ENCODE results near the gene CIZ1.

DNA sequence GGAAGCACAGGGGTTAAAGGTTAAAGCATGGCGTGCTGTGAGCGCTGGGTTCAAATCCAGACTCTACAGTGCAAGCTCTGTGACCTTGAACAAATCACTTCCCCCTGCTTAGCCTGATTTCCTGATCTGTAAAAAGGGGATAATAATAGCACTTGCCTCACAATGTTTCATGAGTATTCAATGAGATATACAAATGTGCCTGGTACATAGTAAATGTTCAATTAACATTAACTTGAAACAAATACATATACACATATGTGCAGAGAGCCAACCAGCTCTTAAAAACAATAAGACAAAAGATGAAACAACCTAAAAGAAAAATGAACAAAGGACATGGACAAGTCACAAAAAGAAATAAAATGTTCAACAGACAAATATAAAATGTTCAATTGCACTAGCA, 4.0 kb downstream of the CIZ1 start:
- TF ChIP-seq CTCF (IDR thresholded peaks at IDR 0.05): no peak
- no peak for TF ChIP-seq POLR2A (IDR thresholded peaks at IDR 0.05)
